Liver (tissue), 3 donors: ENCODE results near the gene PFN1.

Experiments used
- GABPA ChIP-seq, 2 donors: IDR thresholded peaks in 1 of 2; conservative IDR thresholded peaks in 1 of 2; 2 replicates each; pipeline ENCODE4 v1.6.1; 2016; ENCODE audit warnings: antibody characterized with exemption in 2 of 2, mild to moderate bottlenecking in 1 of 2, moderate library complexity in 1 of 2
- HNF4A ChIP-seq, 2 donors: conservative IDR thresholded peaks; 2 replicates each; pipeline ENCODE4 v1.6.1; 2016; ENCODE audit warnings: antibody characterized with exemption in 2 of 2, mild to moderate bottlenecking in 2 of 2
- JUND ChIP-seq, 2 donors: IDR thresholded peaks; 2 replicates each; pipeline ENCODE4 v1.6.1; 2016; ENCODE audit warnings: antibody characterized with exemption in 2 of 2
- SP1 ChIP-seq: IDR thresholded peaks from 2 replicates; pipeline ENCODE4 v1.6.1; 2018; ENCODE audit warnings: antibody characterized with exemption, mild to moderate bottlenecking
- TAF1 ChIP-seq: conservative IDR thresholded peaks from 2 replicates; pipeline ENCODE4 v1.6.1; 2016; ENCODE audit warnings: antibody characterized with exemption, mild to moderate bottlenecking
- TF ChIP-seq, protein P1 (sequence below): fragments of 150-350 bp; IDR thresholded peaks from 2 replicates; pipeline ENCODE4 v1.5.1; 2017; ENCODE audit warnings: improper control_type of control experiment, low read depth, low read length; ENCODE audit not compliant: missing input control
- TF ChIP-seq, protein P2 (sequence below): IDR thresholded peaks from 2 replicates; pipeline ENCODE4 v1.6.1; 2016; ENCODE audit warnings: antibody characterized with exemption
- TF ChIP-seq, protein P3 (sequence below): IDR thresholded peaks from 2 replicates; pipeline ENCODE4 v1.6.1; 2016; ENCODE audit warnings: antibody characterized with exemption, mild to moderate bottlenecking
- TF ChIP-seq, protein P4 (sequence below): IDR thresholded peaks from 2 replicates; pipeline ENCODE4 v1.6.1; 2016; ENCODE audit warnings: antibody characterized with exemption
- donor health status: healthy.
- donor health status: healthy.

DNA sequence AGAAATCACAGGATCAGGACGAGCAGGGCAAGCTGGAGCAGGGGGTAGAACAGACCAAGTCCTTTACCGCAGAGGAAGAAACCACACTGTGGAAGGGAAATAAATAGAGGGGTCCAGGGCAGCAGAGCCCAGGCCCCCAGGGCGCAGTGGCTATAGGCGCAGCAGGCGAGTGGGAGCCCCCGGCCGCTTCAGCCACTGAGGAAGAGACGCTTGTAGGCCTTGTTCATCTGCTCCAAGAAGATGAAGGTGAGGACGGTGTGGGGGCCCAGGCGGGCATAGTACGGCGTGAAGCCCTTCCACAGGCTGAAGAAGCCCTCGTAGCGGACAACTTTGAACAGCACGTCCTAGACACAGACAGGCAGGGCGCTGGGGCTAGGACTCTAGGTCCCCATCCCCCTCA is 10.8 kb downstream of the PFN1 start:
- TF ChIP-seq, protein P1, sequence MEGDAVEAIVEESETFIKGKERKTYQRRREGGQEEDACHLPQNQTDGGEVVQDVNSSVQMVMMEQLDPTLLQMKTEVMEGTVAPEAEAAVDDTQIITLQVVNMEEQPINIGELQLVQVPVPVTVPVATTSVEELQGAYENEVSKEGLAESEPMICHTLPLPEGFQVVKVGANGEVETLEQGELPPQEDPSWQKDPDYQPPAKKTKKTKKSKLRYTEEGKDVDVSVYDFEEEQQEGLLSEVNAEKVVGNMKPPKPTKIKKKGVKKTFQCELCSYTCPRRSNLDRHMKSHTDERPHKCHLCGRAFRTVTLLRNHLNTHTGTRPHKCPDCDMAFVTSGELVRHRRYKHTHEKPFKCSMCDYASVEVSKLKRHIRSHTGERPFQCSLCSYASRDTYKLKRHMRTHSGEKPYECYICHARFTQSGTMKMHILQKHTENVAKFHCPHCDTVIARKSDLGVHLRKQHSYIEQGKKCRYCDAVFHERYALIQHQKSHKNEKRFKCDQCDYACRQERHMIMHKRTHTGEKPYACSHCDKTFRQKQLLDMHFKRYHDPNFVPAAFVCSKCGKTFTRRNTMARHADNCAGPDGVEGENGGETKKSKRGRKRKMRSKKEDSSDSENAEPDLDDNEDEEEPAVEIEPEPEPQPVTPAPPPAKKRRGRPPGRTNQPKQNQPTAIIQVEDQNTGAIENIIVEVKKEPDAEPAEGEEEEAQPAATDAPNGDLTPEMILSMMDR, result no peak
- TF ChIP-seq JUND (IDR thresholded peaks at IDR 0.05) (no peak), HNF4A (conservative IDR thresholded peaks at IDR 0.05) (no peak), GABPA (IDR thresholded peaks at IDR 0.05 in 1 of 2, conservative IDR thresholded peaks at IDR 0.05 in 1 of 2) (no peak), TAF1 (no peak), SP1 (no peak)
- TF ChIP-seq, protein P2, sequence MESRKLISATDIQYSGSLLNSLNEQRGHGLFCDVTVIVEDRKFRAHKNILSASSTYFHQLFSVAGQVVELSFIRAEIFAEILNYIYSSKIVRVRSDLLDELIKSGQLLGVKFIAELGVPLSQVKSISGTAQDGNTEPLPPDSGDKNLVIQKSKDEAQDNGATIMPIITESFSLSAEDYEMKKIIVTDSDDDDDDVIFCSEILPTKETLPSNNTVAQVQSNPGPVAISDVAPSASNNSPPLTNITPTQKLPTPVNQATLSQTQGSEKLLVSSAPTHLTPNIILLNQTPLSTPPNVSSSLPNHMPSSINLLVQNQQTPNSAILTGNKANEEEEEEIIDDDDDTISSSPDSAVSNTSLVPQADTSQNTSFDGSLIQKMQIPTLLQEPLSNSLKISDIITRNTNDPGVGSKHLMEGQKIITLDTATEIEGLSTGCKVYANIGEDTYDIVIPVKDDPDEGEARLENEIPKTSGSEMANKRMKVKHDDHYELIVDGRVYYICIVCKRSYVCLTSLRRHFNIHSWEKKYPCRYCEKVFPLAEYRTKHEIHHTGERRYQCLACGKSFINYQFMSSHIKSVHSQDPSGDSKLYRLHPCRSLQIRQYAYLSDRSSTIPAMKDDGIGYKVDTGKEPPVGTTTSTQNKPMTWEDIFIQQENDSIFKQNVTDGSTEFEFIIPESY, result no peak
- TF ChIP-seq, protein P3, sequence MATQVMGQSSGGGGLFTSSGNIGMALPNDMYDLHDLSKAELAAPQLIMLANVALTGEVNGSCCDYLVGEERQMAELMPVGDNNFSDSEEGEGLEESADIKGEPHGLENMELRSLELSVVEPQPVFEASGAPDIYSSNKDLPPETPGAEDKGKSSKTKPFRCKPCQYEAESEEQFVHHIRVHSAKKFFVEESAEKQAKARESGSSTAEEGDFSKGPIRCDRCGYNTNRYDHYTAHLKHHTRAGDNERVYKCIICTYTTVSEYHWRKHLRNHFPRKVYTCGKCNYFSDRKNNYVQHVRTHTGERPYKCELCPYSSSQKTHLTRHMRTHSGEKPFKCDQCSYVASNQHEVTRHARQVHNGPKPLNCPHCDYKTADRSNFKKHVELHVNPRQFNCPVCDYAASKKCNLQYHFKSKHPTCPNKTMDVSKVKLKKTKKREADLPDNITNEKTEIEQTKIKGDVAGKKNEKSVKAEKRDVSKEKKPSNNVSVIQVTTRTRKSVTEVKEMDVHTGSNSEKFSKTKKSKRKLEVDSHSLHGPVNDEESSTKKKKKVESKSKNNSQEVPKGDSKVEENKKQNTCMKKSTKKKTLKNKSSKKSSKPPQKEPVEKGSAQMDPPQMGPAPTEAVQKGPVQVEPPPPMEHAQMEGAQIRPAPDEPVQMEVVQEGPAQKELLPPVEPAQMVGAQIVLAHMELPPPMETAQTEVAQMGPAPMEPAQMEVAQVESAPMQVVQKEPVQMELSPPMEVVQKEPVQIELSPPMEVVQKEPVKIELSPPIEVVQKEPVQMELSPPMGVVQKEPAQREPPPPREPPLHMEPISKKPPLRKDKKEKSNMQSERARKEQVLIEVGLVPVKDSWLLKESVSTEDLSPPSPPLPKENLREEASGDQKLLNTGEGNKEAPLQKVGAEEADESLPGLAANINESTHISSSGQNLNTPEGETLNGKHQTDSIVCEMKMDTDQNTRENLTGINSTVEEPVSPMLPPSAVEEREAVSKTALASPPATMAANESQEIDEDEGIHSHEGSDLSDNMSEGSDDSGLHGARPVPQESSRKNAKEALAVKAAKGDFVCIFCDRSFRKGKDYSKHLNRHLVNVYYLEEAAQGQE, result no peak
- TF ChIP-seq, protein P4, sequence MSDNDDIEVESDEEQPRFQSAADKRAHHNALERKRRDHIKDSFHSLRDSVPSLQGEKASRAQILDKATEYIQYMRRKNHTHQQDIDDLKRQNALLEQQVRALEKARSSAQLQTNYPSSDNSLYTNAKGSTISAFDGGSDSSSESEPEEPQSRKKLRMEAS, result no peak
